Common myeloid progenitor, CD34-positive (primary cell): ENCODE results near the gene KRTAP19-3. TPM values are rescaled to one million over a fixed set of nuclear protein-coding genes. Genes with fewer than 3 reads are reported as not detected.
"Not testable (repeated sequence)": the region's sequence is repeated elsewhere in the genome, so short reads cannot be mapped to it uniquely, and the experiment has no call there.

ENCODE experiments used
- CTCF ChIA-PET: fragments of 350-600 bp; sonication (Branson Sonifier 250); formaldehyde crosslinking; loops from one replicate; lab custom pipeline; 2021; ENCODE audit warnings: antibody characterized with exemption; lab: Charles Lee
- POLR2A ChIA-PET: fragments of 350-600 bp; sonication (Branson Sonifier 250); formaldehyde crosslinking; loops from one replicate; lab custom pipeline; 2021; ENCODE audit warnings: antibody characterized with exemption; lab: Charles Lee
- DNase-seq, 3 donors: peaks; one replicate each; pipeline versions ENCODE4 v3.0.0 to v3.0.0-alpha.2; 2013
- H3K27ac ChIP-seq, 2 experiments: 1 replicate in 1 of 2; 2 replicates in 1 of 2; pipeline ENCODE4 v1.7.0; 2013; ENCODE audit warnings: inconsistent platforms in 2 of 2, low read length in 2 of 2, mild to moderate bottlenecking in 2 of 2, low read depth in 1 of 2, moderate library complexity in 1 of 2; ENCODE audit not compliant: severe bottlenecking in 2 of 2, insufficient read depth in 1 of 2, poor library complexity in 1 of 2
- H3K27me3 ChIP-seq, 5 experiments: replicated peaks in 2 of 5; 1 replicate in 3 of 5; 2 replicates in 2 of 5; pipeline versions ENCODE4 v1.6.1 to v1.7.0; 2013; ENCODE audit warnings: low read length in 4 of 5, mild to moderate bottlenecking in 2 of 5, moderate library complexity in 2 of 5, inconsistent platforms in 1 of 5; ENCODE audit not compliant: insufficient read depth in 5 of 5, control insufficient read depth in 4 of 5
- H3K36me3 ChIP-seq, 4 experiments: 1 replicate in 2 of 4; 2 replicates in 2 of 4; pipeline versions ENCODE4 v1.6.1 to v1.7.0; 2013; ENCODE audit warnings: low read length in 3 of 4, control low read depth in 1 of 4, mild to moderate bottlenecking in 1 of 4; ENCODE audit not compliant: control insufficient read depth in 4 of 4, insufficient read depth in 4 of 4
- H3K4me1 ChIP-seq, 4 experiments: 1 replicate in 3 of 4; 2 replicates in 1 of 4; pipeline versions ENCODE4 v1.6.1 to v1.7.1; 2013; ENCODE audit warnings: low read length in 3 of 4, mild to moderate bottlenecking in 3 of 4, control low read depth in 1 of 4, inconsistent platforms in 1 of 4, moderate library complexity in 1 of 4; ENCODE audit not compliant: control insufficient read depth in 4 of 4, insufficient read depth in 4 of 4; ENCODE audit errors: control extremely low read depth in 1 of 4
- H3K4me3 ChIP-seq, 7 experiments: 1 replicate in 4 of 7; 2 replicates in 3 of 7; pipeline versions ENCODE4 v1.5.1 to v1.7.0; 2013; ENCODE audit warnings: mild to moderate bottlenecking in 7 of 7, low read length in 6 of 7, moderate library complexity in 6 of 7, inconsistent platforms in 2 of 7, low read depth in 2 of 7, control low read depth in 1 of 7; ENCODE audit not compliant: insufficient read depth in 4 of 7, control insufficient read depth in 1 of 7; ENCODE audit errors: extremely low read depth in 1 of 7
- H3K9me3 ChIP-seq, 5 experiments: 1 replicate in 4 of 5; 2 replicates in 1 of 5; pipeline versions ENCODE4 v1.6.1 to v1.7.1; 2013; ENCODE audit warnings: low read length in 4 of 5, mild to moderate bottlenecking in 2 of 5, inconsistent platforms in 1 of 5, low read depth in 1 of 5, moderate library complexity in 1 of 5; ENCODE audit not compliant: control insufficient read depth in 4 of 5, insufficient read depth in 2 of 5; ENCODE audit errors: control extremely low read depth in 1 of 5
- WGBS: methylation state at CpG from one replicate; pipeline ENCODE4 v1.1.5; 2013; ENCODE audit not compliant: insufficient coverage; 5-methylcytosine and 5-hydroxymethylcytosine counted together
- polyA plus RNA-seq: library from polyadenylated mRNA; unstranded; fragments of 120-200 nt; gene quantifications from one replicate; pipeline ENCODE4 v1.2.1, GENCODE V29; 2013

KRTAP19-3 gene
- polyA plus RNA-seq: not detected

GRCh38 chr21:30491963-30492428 is at the start of gene KRTAP19-3:
Gene KRTAP19-3, minus strand, starts transcription at chr21:30492013. Its CDS starts 56 bp downstream, at chr21:30491957.
- no peak within 1 kb of the TSS for H3K4me3 ChIP-seq
- CTCF ChIA-PET: no interaction called here
- peaks cover 0 to 3% (median 0%) of the 10 kb centered on the region in 5 experiments for H3K9me3 ChIP-seq
- 80% methylated on average over 1 of the region's 2 CpGs for WGBS
- no peaks in the 10 kb centered on the region for H3K4me1 ChIP-seq
- no peaks in the 10 kb centered on the region for H3K27me3 ChIP-seq
- no peak for DNase-seq
- no peaks in the 10 kb centered on the region for H3K36me3 ChIP-seq
- H3K27ac ChIP-seq: no peak within 1 kb of the TSS
- POLR2A ChIA-PET: no interaction called here

DNA sequence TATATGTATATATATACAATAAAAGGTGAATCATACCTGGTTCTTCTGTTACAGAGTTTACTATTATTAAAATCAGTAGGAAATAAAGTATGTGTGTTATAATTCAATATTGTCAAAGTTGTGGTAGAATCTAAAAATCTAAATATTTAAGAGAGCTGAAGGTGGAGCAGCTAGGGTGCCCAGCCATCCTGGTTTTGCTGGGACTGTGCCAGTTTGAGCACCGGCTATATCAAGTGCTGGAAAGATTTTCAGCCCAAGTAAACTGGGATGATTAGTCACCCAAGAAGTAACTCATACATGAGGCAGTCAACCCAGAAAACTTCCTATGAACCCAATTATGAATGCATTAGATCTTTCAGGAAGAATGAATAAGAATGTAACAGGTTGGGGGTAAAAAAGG is 27.1 kb upstream of the KRTAP19-3 start:
- 75% methylated on average over 1 of the region's 1 CpG for WGBS
- no peaks in the 10 kb centered on the region for H3K36me3 ChIP-seq
- no peaks in the 10 kb centered on the region for H3K4me1 ChIP-seq
- H3K4me3 ChIP-seq: no peak overlapping the region
- H3K27me3 ChIP-seq: no peaks in the 10 kb centered on the region
- H3K9me3 ChIP-seq: no peaks in the 10 kb centered on the region
- CTCF ChIA-PET: no interaction called here
- DNase-seq: no peak
- POLR2A ChIA-PET: no interaction called here
- H3K27ac ChIP-seq: no peak overlapping the region

- Histone ChIP-seq H3K27me3 (no peaks in the 10 kb centered on the region), H3K4me3 (no peak overlapping the region), H3K4me1 (no peaks in the 10 kb centered on the region), H3K9me3 (no peaks in the 10 kb centered on the region), H3K27ac (no peak overlapping the region), H3K36me3 (no peaks in the 10 kb centered on the region)
- WGBS: 90% methylated on average over 1 of the region's 1 CpG
- ChIA-PET CTCF (no interaction called here), POLR2A (no interaction called here)
- DNase-seq: no peak
Measured at GRCh38 chr21:30515681-30516080, 23.9 kb upstream of the KRTAP19-3 start.

- H3K4me1 ChIP-seq, H3K9me3 ChIP-seq, H3K27ac ChIP-seq, POLR2A ChIA-PET, CTCF ChIA-PET, H3K27me3 ChIP-seq, H3K4me3 ChIP-seq, H3K36me3 ChIP-seq, DNase-seq: not testable (repeated sequence)
- WGBS: 56% methylated on average over 2 of the region's 4 CpGs
Measured at GRCh38 chr21:30505621-30506205, 13.9 kb upstream of the KRTAP19-3 start.

DNA sequence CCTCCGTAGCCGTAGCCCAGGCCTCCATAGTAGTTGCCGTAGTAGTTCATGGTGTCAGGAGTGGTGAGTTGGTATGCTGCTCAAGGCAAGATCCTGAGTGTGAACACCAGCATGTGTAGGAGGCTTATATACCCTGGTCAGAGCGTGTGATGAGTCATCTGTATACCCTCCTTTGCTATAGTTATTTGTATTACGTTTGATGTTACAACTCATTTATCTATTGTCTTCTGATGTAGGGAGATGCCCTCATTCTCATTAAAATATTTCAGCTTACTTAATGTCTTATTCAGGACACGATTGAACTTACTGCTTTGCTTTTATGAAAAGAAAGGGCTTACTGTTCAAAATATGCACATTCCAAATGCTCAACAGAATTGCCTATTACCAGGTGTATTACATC is 10.2 kb upstream of the KRTAP19-3 start, which contains the start of gene KRTAP19-5:
Gene KRTAP19-5, minus strand, starts transcription at position 101 of the 400 bp plus-strand sequence. Its CDS starts 51 bp downstream, at position 50.
- WGBS: 100% methylated on average over 2 of the region's 6 CpGs

GRCh38 chr21:30497065-30497464 is 5.3 kb upstream of the KRTAP19-3 start, which contains the start of gene KRTAP19-4:
Gene KRTAP19-4, minus strand, starts transcription at chr21:30497165. Its CDS starts 55 bp downstream, at chr21:30497110.
- H3K27me3 ChIP-seq: no peaks in the 10 kb centered on the region
- DNase-seq: no peak
- WGBS: 100% methylated on average over 1 of the region's 4 CpGs
- H3K4me3 ChIP-seq: no peak within 1 kb of the TSS
- no peaks in the 10 kb centered on the region for H3K9me3 ChIP-seq
- H3K27ac ChIP-seq: no peak within 1 kb of the TSS
- CTCF ChIA-PET: no interaction called here
- H3K36me3 ChIP-seq: no peaks in the 10 kb centered on the region
- POLR2A ChIA-PET: no interaction called here
- H3K4me1 ChIP-seq: no peaks in the 10 kb centered on the region

More for the DNA sequence above, 10.2 kb upstream of the KRTAP19-3 start, which contains the start of gene KRTAP19-5:
- H3K27me3 ChIP-seq: no peaks in the 10 kb centered on the region
- ChIA-PET POLR2A (no interaction called here), CTCF (no interaction called here)
- H3K9me3 ChIP-seq: no peaks in the 10 kb centered on the region
- no peak within 1 kb of the TSS for H3K4me3 ChIP-seq
- no peaks in the 10 kb centered on the region for H3K36me3 ChIP-seq
- no peak within 1 kb of the TSS for H3K27ac ChIP-seq
- no peaks in the 10 kb centered on the region for H3K4me1 ChIP-seq
- no peak for DNase-seq

DNA sequence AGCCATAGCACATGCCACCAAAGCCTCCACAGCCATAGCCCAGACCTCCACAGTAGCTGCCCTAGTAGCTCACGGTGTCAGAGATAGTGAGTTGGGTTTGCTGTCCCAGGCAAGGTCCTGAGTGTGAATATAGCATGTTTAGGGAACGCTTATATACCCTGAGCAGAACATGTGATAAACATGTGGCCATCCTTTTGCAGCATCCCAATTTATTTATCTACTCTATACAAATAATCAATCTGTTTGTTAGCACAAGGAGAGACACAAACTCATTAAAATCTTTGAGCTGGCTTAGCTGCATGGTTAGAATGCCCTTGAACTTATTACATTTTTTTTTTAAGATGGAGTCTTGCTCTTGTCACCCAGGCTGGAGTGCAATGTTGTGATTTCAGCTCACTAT is 4.5 kb downstream of the KRTAP19-3 start, which contains the start of gene KRTAP19-2:
Gene KRTAP19-2, minus strand, starts transcription at position 101 of the 400 bp plus-strand sequence. Its CDS starts 88 bp downstream, at position 13.
- CTCF ChIA-PET: no interaction called here
- Histone ChIP-seq H3K4me1 (no peaks in the 10 kb centered on the region), H3K4me3 (no peak within 1 kb of the TSS), H3K36me3 (no peaks in the 10 kb centered on the region), H3K27me3 (no peaks in the 10 kb centered on the region), H3K9me3 (peaks cover 0 to 3% (median 0%) of the 10 kb centered on the region in 5 experiments), H3K27ac (no peak within 1 kb of the TSS)
- WGBS: no CpG with 5 or more reads among the region's 2 CpGs
- DNase-seq: no peak
- POLR2A ChIA-PET: no interaction called here
